ENCODE results near the gene PDCD11.
"Not testable (repeated sequence)": the region's sequence is repeated elsewhere in the genome, so short reads cannot be mapped to it uniquely, and the experiment has no call there.

The PDCD11 gene

GRCh38 chr10:103396067-103396788 is at the start of gene PDCD11, which contains the start of gene ATP5MK:
Gene PDCD11 (plus strand): TSS chr10:103396626. CDS start chr10:103398427, 1,801 bp downstream.
Gene ATP5MK (minus strand): TSS chr10:103396475. CDS start chr10:103392457, 4,018 bp downstream.
- peak; percentile 100 for DNase-seq

- no peak for DNase-seq
These were observed 46.3 kb upstream of the PDCD11 start for GRCh38 chr10:103350175-103350516.

GRCh38 chr10:103350517-103351260 is 45.7 kb upstream of the PDCD11 start, which contains the start of gene PCGF6:
Gene PCGF6 (minus strand): TSS chr10:103351140. CDS start chr10:103351066, 74 bp downstream.
- peak; percentile 95 for DNase-seq

GRCh38 chr10:103353281-103353680 is 43.1 kb upstream of the PDCD11 start:
- DNase-seq, result no peak

- not testable (repeated sequence) for DNase-seq
These were observed 41.9 kb upstream of the PDCD11 start for GRCh38 chr10:103354567-103354966.

GRCh38 chr10:103355906-103356599 is 40.4 kb upstream of the PDCD11 start:
- DNase-seq, result no peak

- not testable (repeated sequence) for DNase-seq
These were observed 36.9 kb upstream of the PDCD11 start for GRCh38 chr10:103359493-103359892.

- not testable (repeated sequence) for DNase-seq
These were observed 35.6 kb upstream of the PDCD11 start for GRCh38 chr10:103360791-103361190.

- no peak for DNase-seq
These were observed 29.0 kb upstream of the PDCD11 start for GRCh38 chr10:103367379-103367781.

GRCh38 chr10:103367782-103368518 is 28.5 kb upstream of the PDCD11 start, which contains the start of gene TAF5:
Gene TAF5 (plus strand): TSS chr10:103367976. CDS start chr10:103367990, 14 bp downstream.
- peak; percentile 96 for DNase-seq

GRCh38 chr10:103373544-103373943 is 22.9 kb upstream of the PDCD11 start:
- DNase-seq, result no peak

- DNase-seq, result no peak
These were observed 22.2 kb upstream of the PDCD11 start for GRCh38 chr10:103374263-103374662.

- DNase-seq, result no peak
These were observed 13.7 kb upstream of the PDCD11 start for GRCh38 chr10:103382769-103383168.

GRCh38 chr10:103394180-103394579 is 2.2 kb upstream of the PDCD11 start:
- DNase-seq, result no peak

GRCh38 chr10:103395754-103396066 is 716 bp upstream of the PDCD11 start:
- no peak for DNase-seq

GRCh38 chr10:103396789-103397087 is 312 bp downstream of the PDCD11 start:
- no peak for DNase-seq

- DNase-seq, result no peak
These were observed 882 bp downstream of the PDCD11 start for GRCh38 chr10:103397191-103397825.

GRCh38 chr10:103413564-103413963 is 17.1 kb downstream of the PDCD11 start:
- no peak for DNase-seq

- DNase-seq, result no peak
These were observed 19.2 kb downstream of the PDCD11 start for GRCh38 chr10:103415581-103415980.

- DNase-seq, result peak; percentile 61
These were observed 20.2 kb downstream of the PDCD11 start for GRCh38 chr10:103416436-103417147.

GRCh38 chr10:103417148-103417469 is 20.7 kb downstream of the PDCD11 start:
- DNase-seq, result not testable (repeated sequence)

- DNase-seq, result no peak
These were observed 21.2 kb downstream of the PDCD11 start for GRCh38 chr10:103417601-103418000.

All from islet precursor cell (in vitro differentiated cells).